ENCODE results near the gene IQGAP2. TPM values are rescaled to one million over a fixed set of nuclear protein-coding genes. Genes with fewer than 3 reads are reported as not detected.

The IQGAP2 gene
- total RNA-seq, 1 donor from 2014 or later = 14.2 TPM

- Mint-ChIP-seq H3K36me3 (ENCODE audit: low read depth) (no peaks in the 10 kb centered on the region), H3K9me3 (no peaks in the 10 kb centered on the region), H3K4me3 (no peak overlapping the region), H3K27ac (ENCODE audit: unreplicated experiment) (no peak overlapping the region), H3K4me1 (peaks cover 17% of the 10 kb centered on the region), H3K27me3 (ENCODE audit: low read depth) (no peaks in the 10 kb centered on the region)
- no peak for TF ChIP-seq CTCF (conservative IDR thresholded peaks at IDR 0.05)
- no peak for DNase-seq (ENCODE audit: low read depth, low spot score)
Measured at GRCh38 chr5:76497065-76497460, 94.0 kb downstream of the IQGAP2 start.

GRCh38 chr5:76497986-76498717 lies 95.1 kb downstream of the IQGAP2 start:
- no peak for DNase-seq (ENCODE audit: low read depth, low spot score)
- H3K27me3 Mint-ChIP-seq (ENCODE audit: low read depth) = no peaks in the 10 kb centered on the region
- H3K27ac Mint-ChIP-seq (ENCODE audit: unreplicated experiment) = no peak overlapping the region
- H3K36me3 Mint-ChIP-seq (ENCODE audit: low read depth) = no peaks in the 10 kb centered on the region
- H3K4me3 Mint-ChIP-seq = no peak overlapping the region
- no peaks in the 10 kb centered on the region for H3K9me3 Mint-ChIP-seq
- H3K4me1 Mint-ChIP-seq = peaks cover 8% of the 10 kb centered on the region
- no peak for TF ChIP-seq CTCF (conservative IDR thresholded peaks at IDR 0.05)

- Mint-ChIP-seq H3K36me3 (ENCODE audit: low read depth) (no peaks in the 10 kb centered on the region), H3K27ac (ENCODE audit: unreplicated experiment) (no peak overlapping the region), H3K4me1 (peaks cover 5% of the 10 kb centered on the region), H3K9me3 (no peaks in the 10 kb centered on the region), H3K27me3 (ENCODE audit: low read depth) (no peaks in the 10 kb centered on the region), H3K4me3 (no peak overlapping the region)
- DNase-seq (ENCODE audit: low read depth, low spot score) = no peak
- TF ChIP-seq CTCF (conservative IDR thresholded peaks at IDR 0.05) = no peak
Measured at GRCh38 chr5:76499507-76500161, 96.5 kb downstream of the IQGAP2 start.

GRCh38 chr5:76500633-76501393 lies 97.7 kb downstream of the IQGAP2 start:
- Mint-ChIP-seq H3K36me3 (ENCODE audit: low read depth) (no peaks in the 10 kb centered on the region), H3K4me3 (no peak overlapping the region), H3K4me1 (peaks cover 5% of the 10 kb centered on the region), H3K27ac (ENCODE audit: unreplicated experiment) (no peak overlapping the region), H3K27me3 (ENCODE audit: low read depth) (no peaks in the 10 kb centered on the region), H3K9me3 (no peaks in the 10 kb centered on the region)
- no peak for DNase-seq (ENCODE audit: low read depth, low spot score)
- TF ChIP-seq CTCF (conservative IDR thresholded peaks at IDR 0.05) = no peak

GRCh38 chr5:76503929-76504328 lies 100.8 kb downstream of the IQGAP2 start:
- Mint-ChIP-seq H3K27ac (ENCODE audit: unreplicated experiment) (no peak overlapping the region), H3K27me3 (ENCODE audit: low read depth) (no peaks in the 10 kb centered on the region), H3K9me3 (no peaks in the 10 kb centered on the region)

More at GRCh38 chr5:76503929-76504328, 100.8 kb downstream of the IQGAP2 start:
- peaks cover 5% of the 10 kb centered on the region for H3K4me1 Mint-ChIP-seq
- H3K4me3 Mint-ChIP-seq = no peak overlapping the region
- no peak for DNase-seq (ENCODE audit: low read depth, low spot score)
- H3K36me3 Mint-ChIP-seq (ENCODE audit: low read depth) = no peaks in the 10 kb centered on the region
- no peak for TF ChIP-seq CTCF (conservative IDR thresholded peaks at IDR 0.05)

All from neural crest cell (in vitro differentiated cells).